Body of pancreas (tissue), 4 donors: ENCODE results near the gene FOXP1.

ENCODE experiments used
- POLR2A ChIP-seq, 3 donors: fragments of 450-650 bp; IDR thresholded peaks; one replicate each; pipeline ENCODE4 v1.6.1; 2016; ENCODE audit warnings: antibody characterized with exemption in 3 of 3, mild to moderate bottlenecking in 2 of 3
- TF ChIP-seq, protein P1 (sequence below), 7 experiments: fragments of 450-650 bp in 4 of 7; fragments of 200-600 bp in 3 of 7; sonication (generic) in 3 of 7; IDR thresholded peaks; one replicate each; pipeline ENCODE4 v1.5.1; 2016 to 2019; ENCODE audit warnings: antibody characterized with exemption in 7 of 7

DNA sequence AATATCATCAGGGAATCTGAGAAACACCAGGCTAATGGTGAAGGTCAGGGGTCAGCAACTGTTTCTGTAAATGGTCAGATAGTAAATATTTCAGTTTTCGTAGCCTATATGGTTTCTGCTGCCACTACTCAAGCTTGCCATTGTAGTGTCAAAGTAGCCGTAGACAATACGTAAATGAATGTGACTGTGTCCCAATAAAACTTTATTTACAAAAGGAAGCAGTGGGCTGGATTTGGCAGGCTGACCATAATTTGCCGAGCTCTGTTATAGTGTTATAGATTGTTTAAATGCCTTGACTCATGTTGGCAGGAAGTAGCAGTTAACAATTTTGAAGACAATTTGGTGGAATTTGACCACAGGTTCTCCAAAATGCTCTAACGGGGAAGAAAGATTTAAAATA is 548.2 kb downstream of the FOXP1 start:
- TF ChIP-seq POLR2A (IDR thresholded peaks at IDR 0.05) = no peak
- TF ChIP-seq, protein P1, sequence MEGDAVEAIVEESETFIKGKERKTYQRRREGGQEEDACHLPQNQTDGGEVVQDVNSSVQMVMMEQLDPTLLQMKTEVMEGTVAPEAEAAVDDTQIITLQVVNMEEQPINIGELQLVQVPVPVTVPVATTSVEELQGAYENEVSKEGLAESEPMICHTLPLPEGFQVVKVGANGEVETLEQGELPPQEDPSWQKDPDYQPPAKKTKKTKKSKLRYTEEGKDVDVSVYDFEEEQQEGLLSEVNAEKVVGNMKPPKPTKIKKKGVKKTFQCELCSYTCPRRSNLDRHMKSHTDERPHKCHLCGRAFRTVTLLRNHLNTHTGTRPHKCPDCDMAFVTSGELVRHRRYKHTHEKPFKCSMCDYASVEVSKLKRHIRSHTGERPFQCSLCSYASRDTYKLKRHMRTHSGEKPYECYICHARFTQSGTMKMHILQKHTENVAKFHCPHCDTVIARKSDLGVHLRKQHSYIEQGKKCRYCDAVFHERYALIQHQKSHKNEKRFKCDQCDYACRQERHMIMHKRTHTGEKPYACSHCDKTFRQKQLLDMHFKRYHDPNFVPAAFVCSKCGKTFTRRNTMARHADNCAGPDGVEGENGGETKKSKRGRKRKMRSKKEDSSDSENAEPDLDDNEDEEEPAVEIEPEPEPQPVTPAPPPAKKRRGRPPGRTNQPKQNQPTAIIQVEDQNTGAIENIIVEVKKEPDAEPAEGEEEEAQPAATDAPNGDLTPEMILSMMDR (IDR thresholded peaks at IDR 0.05) = no peak
